ENCODE data around the gene BMAL2.

Gene BMAL2

GRCh38 chr12:27361372-27361771, 28.7 kb downstream of the BMAL2 start:
- no peak for DNase-seq

GRCh38 chr12:27366621-27367020, 34.0 kb downstream of the BMAL2 start:
- DNase-seq = no peak

- DNase-seq = no peak
These were observed 34.4 kb downstream of the BMAL2 start for GRCh38 chr12:27367078-27367477.

GRCh38 chr12:27382171-27382795, 49.6 kb downstream of the BMAL2 start:
- no peak for DNase-seq

All from NCI-H187 treated with DMSO at 0.1 percent for 48 hours (cell line).